Measurements from ENCODE around the gene PSME4. TPM values are rescaled to one million over a fixed set of nuclear protein-coding genes. Genes with fewer than 3 reads are reported as not detected.
"Not testable (repeated sequence)": the region's sequence is repeated elsewhere in the genome, so short reads cannot be mapped to it uniquely, and the experiment has no call there.

Gene PSME4
- polyA plus RNA-seq, 1 donor: 82.8 TPM

DNA sequence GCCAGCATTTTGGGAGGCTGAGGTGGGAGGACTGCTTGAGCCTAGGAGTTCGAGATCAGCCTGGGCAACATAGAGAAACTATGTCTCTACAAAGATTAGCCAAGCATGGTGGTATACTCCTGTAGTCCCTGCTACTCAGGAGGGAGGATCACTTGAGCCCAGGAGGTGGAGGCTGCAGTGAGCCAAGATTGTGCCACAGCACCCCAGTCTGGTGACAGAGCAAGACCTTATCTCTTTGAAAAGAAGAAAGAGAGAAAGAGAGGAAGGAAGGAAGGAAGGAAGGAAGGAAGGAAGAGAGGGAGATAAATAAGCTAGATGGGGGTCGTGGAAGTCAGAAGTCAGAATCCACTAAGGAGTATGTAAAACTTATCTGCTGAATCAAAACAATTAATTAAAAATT, 127.2 kb downstream of the PSME4 start:
- DNase-seq: no peak

DNA sequence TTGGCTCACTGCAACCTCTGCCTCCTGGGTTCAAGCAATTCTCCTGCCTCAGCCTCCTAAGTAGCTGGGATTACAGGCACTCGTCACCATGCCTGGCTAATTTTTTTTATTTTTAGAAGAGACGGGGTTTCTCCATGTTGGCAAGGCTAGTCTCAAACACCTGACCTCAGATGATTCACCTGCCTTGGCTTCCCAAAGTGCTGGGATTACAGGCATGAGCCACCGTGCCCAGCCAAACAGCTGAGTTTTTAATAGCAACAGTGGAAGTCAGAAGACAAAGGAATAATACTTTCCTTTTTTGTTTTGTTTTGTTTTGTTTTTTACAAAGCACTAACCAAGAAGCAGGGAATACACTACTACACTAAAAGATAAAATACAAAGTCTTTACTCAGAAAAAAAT, 127.9 kb downstream of the PSME4 start:
- DNase-seq: no peak

DNA sequence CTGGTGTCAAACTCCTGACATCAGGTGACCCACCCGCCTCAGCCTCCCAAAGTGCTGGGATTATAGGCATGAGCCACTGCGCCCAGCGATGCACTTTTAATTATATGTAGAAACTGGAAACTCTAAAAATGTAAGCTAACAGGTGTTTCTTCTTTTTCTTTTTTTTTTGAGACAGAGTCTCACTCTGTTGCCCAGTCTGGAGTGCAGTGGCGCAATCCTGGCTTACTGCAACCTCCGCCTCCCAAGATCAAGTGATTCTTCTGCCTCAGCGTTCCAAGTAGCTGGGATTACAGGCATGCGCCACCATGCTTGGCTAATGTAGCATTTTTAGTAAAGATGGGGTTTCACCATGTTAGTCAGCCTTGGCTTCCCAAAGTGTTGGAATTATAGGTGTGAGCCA, 129.1 kb downstream of the PSME4 start:
- DNase-seq: not testable (repeated sequence)

DNA sequence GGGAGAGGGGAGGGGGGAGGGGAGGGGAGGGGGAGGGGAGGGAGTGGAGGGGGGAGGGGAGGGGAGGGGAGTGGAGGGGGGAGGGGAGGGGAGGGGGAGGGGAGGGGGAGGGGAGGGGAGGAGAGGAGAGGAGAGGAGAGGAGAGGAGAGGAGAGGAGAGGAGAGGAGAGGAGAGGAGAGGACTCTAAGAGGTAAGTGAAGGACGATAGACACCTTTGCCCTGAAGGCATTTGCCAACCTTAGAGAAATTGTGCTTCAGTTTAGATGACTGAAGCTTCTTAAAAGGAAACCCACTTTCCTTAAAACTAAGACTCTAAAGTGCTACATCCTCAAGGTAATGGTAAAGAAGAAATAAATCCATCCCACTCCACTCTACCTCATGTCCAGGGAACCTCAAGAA, 130.2 kb downstream of the PSME4 start:
- no peak for DNase-seq

DNA sequence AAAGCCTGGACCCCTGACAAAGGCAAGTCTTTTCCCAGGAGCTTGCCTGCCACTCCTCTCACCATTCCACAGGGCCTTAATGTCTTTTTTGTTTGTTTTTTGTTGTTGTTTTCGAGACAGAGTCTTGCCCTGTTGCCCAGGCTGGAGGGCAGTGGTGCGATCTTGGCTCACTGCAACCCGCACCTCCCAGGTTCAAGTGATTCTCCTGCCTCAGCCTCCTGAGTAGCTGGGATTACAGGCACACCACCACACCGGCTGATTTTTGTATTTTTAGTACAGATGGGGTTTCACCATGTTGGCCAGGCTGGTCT, 140.9 kb downstream of the PSME4 start:
- not testable (repeated sequence) for DNase-seq

DNA sequence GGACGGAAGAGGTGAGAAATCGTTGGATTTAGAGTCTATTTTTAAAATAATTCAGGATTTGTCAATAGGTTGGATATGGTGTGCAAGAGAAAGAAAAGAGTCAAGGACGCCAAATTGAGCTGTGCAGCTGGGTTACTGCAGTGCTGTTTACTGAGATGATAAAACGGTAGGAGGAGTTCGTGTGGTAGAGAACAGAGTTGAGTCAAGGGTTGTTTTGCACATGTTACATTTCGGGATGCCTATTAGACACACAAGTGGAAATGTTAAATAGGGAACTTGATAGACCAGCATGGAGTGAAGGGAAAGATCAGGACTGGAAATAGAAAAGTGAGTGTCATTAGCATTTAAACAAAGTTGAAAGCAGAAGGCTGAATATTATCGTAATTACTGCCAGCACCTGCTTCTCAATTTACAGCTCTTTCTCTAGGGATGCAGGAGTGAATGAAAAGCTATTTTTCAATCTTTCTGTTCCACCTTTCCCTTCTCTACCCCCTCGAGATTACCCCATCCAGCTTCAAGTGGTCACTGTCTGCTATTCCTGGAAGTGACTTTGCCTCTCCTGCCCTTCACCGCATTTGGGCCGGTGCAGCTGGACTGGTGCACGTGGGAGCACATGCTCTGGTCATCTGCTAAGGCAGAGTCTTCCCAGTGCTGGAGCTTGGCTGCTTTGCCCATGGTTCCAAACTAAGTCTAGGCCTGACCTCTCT, 141.4 kb downstream of the PSME4 start:
- DNase-seq: no peak

DNA sequence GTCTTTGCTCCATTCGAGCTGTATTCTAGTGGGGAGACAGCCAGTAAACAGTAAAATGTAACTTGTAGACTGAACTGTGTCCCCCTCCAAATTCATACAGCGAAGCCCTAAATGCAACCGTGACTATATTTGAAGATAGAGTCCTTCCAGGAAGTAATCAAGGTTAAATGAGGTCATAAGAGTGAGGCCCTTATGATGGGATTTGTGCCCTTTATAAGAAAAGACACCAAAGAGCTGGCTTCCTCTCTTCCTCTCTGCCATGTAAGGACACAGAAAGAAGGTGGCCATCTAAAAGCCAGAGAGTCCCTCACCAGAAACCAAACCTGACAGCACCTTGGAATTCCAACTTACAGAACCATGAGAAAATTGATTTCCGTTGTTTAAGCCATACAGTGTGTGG, 142.5 kb downstream of the PSME4 start:
- DNase-seq: no peak

DNA sequence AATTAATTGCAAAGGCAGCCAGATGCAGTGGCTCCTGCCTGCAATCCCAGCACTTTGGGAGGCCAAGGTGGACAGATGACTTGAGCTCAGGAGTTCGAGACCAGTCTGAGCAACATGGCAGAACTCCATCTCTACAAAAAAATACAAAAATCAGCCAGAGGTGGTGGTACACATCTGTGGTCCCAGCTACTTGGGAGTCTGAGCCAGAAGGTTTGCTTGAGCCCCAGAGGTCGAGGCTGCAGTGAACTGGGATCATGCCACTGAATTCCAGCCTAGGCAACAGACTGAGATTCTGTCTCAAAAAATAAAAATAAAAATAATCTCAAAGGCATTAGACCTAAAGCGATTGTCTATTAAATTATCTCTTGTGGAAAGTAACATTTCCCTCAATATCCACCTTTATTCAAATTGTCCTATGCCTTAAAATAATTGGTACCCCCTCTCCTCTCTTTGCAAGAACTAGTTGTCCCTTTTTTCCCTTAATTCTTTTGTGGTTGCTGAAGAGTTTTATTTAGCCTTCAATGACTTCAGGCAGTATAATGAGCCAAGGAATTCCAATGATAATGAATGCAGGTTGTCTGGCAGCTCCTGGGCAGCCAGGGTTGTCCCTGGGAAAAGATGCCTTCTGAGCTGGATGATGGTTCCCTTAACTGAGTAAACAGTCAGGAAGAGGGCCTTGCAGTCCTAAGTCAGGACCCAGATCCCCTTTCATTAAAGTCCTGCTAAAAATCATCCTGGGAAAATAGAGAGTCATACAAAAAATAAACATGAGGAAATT, 143.2 kb downstream of the PSME4 start:
- DNase-seq: no peak

DNA sequence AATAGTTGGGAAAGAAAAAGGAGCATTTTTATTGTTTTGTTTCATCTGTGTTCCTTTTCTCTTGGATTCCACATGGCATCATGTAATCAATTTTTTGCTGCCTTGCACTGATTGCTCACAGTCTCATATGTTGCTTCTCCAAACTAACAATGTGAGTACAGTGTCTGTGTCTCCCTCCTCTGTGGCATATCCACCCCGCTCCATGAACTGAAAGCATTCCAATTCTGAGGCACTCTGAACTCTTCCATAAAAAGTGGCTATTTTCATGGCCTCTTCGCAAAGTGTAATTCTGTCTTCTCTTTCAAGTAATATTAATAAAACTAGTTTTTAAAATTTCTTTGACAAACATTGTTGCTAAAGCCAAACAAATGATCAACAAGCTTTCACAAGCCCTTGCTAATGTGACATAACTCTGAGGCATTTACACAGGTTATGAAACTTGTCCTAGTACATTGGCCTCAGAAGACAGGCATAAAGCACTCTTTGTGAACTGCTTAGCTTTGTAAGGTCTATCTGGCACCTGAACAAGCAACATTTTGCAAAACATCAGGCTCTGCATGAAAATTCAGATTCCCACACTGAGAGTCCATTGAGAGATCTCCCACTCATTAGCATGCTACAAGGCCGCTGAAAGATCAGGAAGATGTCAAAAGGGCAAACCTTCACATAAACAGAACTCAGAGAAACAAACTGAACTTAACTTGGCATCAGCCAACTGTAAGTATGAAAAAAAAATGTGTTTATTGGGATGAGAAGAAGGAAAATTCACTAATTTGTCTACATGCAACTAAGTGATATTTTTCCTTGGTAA, 144.0 kb downstream of the PSME4 start:
- DNase-seq: no peak

DNA sequence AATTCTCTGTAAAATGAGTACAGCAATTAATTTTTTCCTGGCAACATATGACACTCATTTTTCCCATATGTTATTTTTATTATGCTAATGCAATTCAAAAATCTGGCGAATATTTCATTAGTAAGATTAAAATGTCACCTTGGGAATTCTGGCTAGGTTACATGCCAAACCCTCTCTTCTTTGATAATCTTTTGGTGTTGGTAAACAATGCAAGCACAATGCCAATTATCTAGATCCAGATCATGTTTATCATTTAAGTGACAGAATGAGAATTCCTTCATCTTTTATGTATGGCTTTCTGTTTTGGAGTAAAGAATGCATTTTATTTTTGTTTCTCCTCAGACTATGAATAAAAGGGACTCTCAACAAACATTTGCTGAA, 144.8 kb downstream of the PSME4 start:
- DNase-seq: no peak

DNA sequence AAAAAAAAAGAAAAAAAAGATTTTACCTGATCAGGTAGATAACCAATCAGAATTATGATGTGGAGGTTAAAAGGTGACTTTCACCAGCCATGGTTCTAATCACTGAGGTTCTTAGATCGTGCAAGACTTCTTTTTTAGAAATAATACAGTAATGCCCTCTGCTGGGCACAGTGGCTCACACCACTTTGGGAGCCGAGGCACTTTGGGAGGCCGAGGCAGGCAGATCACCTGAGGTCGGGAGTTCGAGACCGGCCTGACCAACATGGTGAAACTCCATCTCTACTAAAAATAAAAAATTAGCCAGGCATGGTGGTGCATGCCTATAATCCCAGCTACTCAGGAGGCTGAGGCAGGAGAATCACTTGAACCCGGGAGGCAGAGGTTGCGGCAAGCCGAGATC, 147.2 kb downstream of the PSME4 start:
- DNase-seq: not testable (repeated sequence)

DNA sequence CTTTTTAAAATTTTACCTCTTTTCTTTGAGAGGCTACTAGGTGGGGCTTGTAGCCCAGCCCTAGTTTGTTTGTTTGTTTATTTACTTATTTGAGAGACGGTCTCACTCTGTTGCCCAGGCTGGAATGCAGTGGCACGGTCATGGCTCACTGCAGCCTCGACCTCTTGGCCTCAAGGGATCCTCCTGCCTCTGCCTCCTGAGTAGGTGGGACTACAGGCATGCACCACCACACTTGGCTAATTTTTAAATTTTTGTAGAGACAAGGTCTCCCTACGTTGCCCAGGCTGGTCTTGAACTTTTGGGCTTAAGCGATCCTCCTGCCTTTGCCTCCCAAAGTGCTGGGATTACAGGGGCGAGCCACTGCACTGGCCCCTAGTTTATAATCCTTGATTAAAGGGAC, 149.0 kb downstream of the PSME4 start:
- DNase-seq: no peak

DNA sequence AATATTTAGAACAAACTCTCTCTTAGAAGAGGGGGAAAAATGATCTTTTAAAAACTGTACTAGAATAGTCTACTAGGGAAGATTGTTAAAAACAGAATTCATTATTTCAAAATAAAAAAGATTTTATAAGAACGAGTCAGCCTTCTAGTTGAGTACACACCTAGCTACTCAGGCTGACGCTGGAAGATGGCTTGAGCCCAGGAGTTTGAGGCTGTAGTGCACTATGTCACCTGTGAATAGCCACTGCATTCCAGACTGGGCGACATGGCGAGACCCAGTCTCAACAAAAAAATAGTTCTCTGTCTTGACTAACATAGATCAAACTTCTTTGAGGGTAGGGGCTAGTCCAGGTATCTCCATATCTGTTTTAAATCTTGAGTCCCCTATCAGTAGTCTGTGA, 150.1 kb downstream of the PSME4 start:
- no peak for DNase-seq

DNA sequence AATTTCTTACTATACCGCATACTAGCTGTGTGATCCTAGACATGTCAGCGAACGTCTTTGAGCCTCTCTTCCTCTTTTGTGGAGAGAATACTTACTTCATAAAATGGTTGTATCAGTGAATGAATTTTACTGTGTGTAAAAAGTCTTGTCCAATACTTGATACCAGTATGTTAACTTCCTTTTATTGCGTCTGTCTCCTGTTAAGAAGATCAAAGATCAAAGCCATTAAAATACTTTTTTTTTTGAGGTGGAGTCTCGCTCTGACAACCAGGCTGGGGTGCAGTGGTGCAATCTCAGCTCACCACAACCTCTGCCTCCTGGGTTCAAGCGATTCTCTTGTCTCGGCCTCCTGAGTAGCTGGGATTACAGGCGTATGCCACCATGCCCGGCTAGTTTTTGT, 150.7 kb downstream of the PSME4 start:
- no peak for DNase-seq

DNA sequence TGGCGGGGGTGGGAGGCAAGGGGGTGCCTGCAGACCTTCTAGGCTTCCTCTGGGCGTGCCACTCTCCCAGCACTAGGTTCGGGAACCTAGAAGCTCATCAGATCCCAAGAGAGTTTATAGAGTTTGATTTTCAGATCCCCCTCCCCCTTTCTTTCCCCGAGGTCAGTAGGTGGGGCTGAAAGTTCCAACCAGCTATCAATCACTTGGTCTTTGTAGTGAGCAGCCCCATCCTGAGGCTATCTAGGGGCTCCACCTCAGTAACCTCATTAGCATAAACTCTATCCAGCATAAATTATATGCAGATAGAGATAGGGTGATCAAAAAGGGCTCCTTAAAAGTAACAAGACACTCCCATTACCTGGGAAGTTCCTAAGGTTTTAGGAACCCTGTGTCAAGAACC, 151.2 kb downstream of the PSME4 start:
- no peak for DNase-seq

DNA sequence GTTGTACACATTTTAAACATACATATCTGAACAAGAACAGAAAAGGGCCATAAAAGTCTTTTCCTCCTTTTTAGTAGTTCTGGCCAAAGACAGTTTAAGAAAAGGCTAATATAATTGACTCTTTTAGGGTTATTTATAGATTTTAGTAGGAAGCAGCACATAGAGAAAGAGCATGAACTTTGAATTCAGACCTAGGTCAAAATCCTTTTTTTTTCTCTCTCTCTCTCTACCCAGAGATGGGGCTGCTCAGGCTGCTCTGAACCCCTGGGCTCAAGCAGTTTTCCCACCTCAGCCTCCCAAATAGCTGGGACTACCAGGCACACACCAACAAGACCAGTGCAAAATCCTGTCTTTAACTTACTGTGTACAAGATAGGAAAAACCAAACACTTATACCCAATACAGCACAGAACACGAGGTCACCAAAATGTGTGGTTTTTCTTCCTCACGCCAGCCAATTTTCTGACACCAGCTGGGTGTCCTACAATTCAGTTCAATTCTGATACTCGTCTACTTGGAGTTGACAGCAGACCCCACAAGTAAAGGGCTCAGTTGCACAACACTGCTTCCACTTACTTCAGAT, 151.8 kb downstream of the PSME4 start:
- no peak for DNase-seq

Other genes with a start within 250 kb of the PSME4 start
- 4.9 TPM for gene CHAC2, start 203.2 kb downstream of the PSME4 start, polyA plus RNA-seq (ENCODE audit: insufficient read length)
- 36.5 TPM for gene ASB3, start 184.0 kb downstream of the PSME4 start, polyA plus RNA-seq (ENCODE audit: insufficient read length)
- 67.7 TPM for gene ERLEC1, start 183.9 kb downstream of the PSME4 start, polyA plus RNA-seq (ENCODE audit: insufficient read length)
- gene GPR75, start 111.0 kb downstream of the PSME4 start, polyA plus RNA-seq (ENCODE audit: insufficient read length): 5.0 TPM
- gene ACYP2, start 144.6 kb upstream of the PSME4 start, polyA plus RNA-seq (ENCODE audit: insufficient read length): 19.6 TPM

Measured in left kidney (tissue), 2 donors.